ENCODE data around the gene CAV1.

DNA sequence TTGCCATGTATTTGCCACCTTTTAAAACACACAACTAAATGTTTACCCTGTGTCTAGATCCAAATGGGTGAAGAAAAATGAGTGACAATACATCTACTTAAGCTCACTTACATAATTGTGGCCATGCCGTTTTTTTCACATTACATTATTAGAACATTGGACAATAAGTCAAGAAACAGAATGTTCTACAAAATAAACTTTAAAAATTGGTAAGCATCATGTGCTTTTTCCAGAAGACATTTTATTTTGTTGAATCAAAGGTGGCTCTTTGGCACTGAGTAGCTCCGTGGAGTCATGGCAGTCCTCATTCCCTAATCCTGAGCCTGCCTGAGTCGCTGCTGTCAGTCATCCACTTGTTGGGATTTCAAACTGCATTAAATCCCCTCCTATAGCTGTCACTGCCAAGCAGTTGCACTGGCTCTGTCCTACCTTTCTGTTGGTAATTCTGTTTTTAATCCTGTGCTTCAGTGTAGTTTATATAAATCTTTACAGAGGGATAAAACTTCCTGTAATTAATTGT is 32.3 kb downstream of the CAV1 start:
- TF ChIP-seq EZH2phosphoT487 (IDR thresholded peaks at IDR 0.05; ENCODE audit: insufficient read depth, low read depth) = no peak
- TF ChIP-seq EZH2 (IDR thresholded peaks at IDR 0.05; ENCODE audit: insufficient read depth, poor library complexity, severe bottlenecking) = no peak
